DND-41 (cell line): ENCODE data around the gene GREB1L.

Experiments used
- EZH2 ChIP-seq: IDR thresholded peaks from 3 replicates; pipeline ENCODE4 v1.6.1; 2012; ENCODE audit warnings: borderline replicate concordance, low read depth, mild to moderate bottlenecking, moderate library complexity, low read length, inconsistent platforms; ENCODE audit not compliant: severe bottlenecking
- TF ChIP-seq, protein P1 (sequence below): IDR thresholded peaks from 2 replicates; pipeline ENCODE4 v1.5.1; 2012; ENCODE audit warnings: borderline replicate concordance, low read length, moderate library complexity, mild to moderate bottlenecking; ENCODE audit not compliant: poor library complexity, severe bottlenecking; ENCODE audit errors: extremely low read depth

DNA sequence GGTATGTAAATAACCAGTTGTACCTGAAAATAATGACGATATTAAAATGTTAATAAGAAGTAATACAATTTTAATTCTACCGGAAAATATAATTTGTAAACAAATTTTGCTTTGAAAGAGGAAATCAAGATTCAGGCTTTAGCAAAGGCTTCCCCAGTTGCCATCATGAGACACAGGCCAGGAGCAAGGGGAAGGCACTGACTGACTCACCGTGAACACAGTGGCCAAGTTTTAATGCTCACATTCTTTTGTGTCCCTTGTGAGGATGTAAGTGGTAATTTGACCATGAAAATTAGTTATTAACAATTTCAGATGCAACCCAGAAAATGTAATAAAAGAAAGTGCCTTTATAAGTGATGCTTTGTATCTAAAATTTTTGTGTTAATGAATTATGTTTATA lies 164.1 kb downstream of the GREB1L start:
- TF ChIP-seq, protein P1, sequence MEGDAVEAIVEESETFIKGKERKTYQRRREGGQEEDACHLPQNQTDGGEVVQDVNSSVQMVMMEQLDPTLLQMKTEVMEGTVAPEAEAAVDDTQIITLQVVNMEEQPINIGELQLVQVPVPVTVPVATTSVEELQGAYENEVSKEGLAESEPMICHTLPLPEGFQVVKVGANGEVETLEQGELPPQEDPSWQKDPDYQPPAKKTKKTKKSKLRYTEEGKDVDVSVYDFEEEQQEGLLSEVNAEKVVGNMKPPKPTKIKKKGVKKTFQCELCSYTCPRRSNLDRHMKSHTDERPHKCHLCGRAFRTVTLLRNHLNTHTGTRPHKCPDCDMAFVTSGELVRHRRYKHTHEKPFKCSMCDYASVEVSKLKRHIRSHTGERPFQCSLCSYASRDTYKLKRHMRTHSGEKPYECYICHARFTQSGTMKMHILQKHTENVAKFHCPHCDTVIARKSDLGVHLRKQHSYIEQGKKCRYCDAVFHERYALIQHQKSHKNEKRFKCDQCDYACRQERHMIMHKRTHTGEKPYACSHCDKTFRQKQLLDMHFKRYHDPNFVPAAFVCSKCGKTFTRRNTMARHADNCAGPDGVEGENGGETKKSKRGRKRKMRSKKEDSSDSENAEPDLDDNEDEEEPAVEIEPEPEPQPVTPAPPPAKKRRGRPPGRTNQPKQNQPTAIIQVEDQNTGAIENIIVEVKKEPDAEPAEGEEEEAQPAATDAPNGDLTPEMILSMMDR = no peak
- TF ChIP-seq EZH2 = no peak
